Endometrial microvascular endothelial cells (primary cell): ENCODE results near the gene DALRD3. TPM values are rescaled to one million over a fixed set of nuclear protein-coding genes. Genes with fewer than 3 reads are reported as not detected.

Source experiments
- in situ Hi-C: cut with HindIII; loops from 2 replicates; pipeline ENCODE4 v1.10.0; 2017; ENCODE audit warnings: low sequenced_read_pairs, low pct_unique_long_range_greater_than_20kb; ENCODE audit errors: inconsistent ontology term
- total RNA-seq: library from RNA; depleted of rRNA; stranded (reverse); fragments of >200 nt; gene quantifications from one replicate; pipeline ENCODE4 v1.2.3, GENCODE V29; 2015; ENCODE audit errors: inconsistent ontology term

The DALRD3 gene
- total RNA-seq, result 48.6 TPM

- in situ Hi-C loops, result no loop called here
Observed at GRCh38 chr3:49017971-49018706, at the start of gene DALRD3. Gene DALRD3, minus strand, starts transcription at chr3:49018580. Its CDS starts 16 bp downstream, at chr3:49018564.

- in situ Hi-C loops, result no loop called here
Observed at GRCh38 chr3:49058011-49058410, 39.6 kb upstream of the DALRD3 start.

- in situ Hi-C loops, result no loop called here
Observed at GRCh38 chr3:49057268-49057667, 38.9 kb upstream of the DALRD3 start.

- in situ Hi-C loops, result no loop called here
Observed at GRCh38 chr3:49054344-49054862, 36.0 kb upstream of the DALRD3 start.

- in situ Hi-C loops, result no loop called here
Observed at GRCh38 chr3:49053543-49053942, 35.2 kb upstream of the DALRD3 start.

GRCh38 chr3:49035281-49035680 lies 16.9 kb upstream of the DALRD3 start:
- in situ Hi-C loops, result no loop called here

- in situ Hi-C loops, result no loop called here
Observed at GRCh38 chr3:49034650-49035049, 16.3 kb upstream of the DALRD3 start.

GRCh38 chr3:49032646-49033304 lies 14.4 kb upstream of the DALRD3 start:
- in situ Hi-C loops, result no loop called here

- in situ Hi-C loops, result no loop called here
Observed at GRCh38 chr3:49030321-49030720, 11.9 kb upstream of the DALRD3 start.

- in situ Hi-C loops, result no loop called here
Observed at GRCh38 chr3:49029563-49029884, 11.1 kb upstream of the DALRD3 start.

- in situ Hi-C loops, result no loop called here
Observed at GRCh38 chr3:49028673-49029562, 10.5 kb upstream of the DALRD3 start, which contains the start of gene IMPDH2. Gene IMPDH2, minus strand, starts transcription at chr3:49029398. Its CDS starts 48 bp downstream, at chr3:49029350.

- in situ Hi-C loops, result no loop called here
Observed at GRCh38 chr3:49028298-49028672, 9.9 kb upstream of the DALRD3 start.

GRCh38 chr3:49027634-49028033 lies 9.3 kb upstream of the DALRD3 start:
- in situ Hi-C loops, result no loop called here

- in situ Hi-C loops, result no loop called here
Observed at GRCh38 chr3:49026536-49026935, 8.2 kb upstream of the DALRD3 start.

- in situ Hi-C loops, result no loop called here
Observed at GRCh38 chr3:49025793-49026520, 7.6 kb upstream of the DALRD3 start.

GRCh38 chr3:49025005-49025792 lies 6.8 kb upstream of the DALRD3 start:
- in situ Hi-C loops, result no loop called here

- in situ Hi-C loops, result no loop called here
Observed at GRCh38 chr3:49024449-49024848, 6.1 kb upstream of the DALRD3 start.

- in situ Hi-C loops, result no loop called here
Observed at GRCh38 chr3:49023775-49024174, 5.4 kb upstream of the DALRD3 start.
